Measurements from ENCODE around the gene XG.
"Not testable (repeated sequence)": the region's sequence is repeated elsewhere in the genome, so short reads cannot be mapped to it uniquely, and the experiment has no call there.

Gene XG

GRCh38 chrX:2761246-2761645, 9.4 kb downstream of the XG start:
- H3K27me3 ChIP-seq (ENCODE audit: insufficient read depth, poor library complexity, severe bottlenecking) = no peaks in the 10 kb centered on the region
- no peak overlapping the region for H3K4me3 ChIP-seq (replicated peaks; ENCODE audit: insufficient read depth, low read length)
- no peak for DNase-seq (ENCODE audit: low read depth in 1 of 2, low spot score in 1 of 2)
- TF ChIP-seq CTCF (IDR thresholded peaks at IDR 0.05; ENCODE audit: insufficient read depth, low read length) = no peak
- TF ChIP-seq, protein P1, sequence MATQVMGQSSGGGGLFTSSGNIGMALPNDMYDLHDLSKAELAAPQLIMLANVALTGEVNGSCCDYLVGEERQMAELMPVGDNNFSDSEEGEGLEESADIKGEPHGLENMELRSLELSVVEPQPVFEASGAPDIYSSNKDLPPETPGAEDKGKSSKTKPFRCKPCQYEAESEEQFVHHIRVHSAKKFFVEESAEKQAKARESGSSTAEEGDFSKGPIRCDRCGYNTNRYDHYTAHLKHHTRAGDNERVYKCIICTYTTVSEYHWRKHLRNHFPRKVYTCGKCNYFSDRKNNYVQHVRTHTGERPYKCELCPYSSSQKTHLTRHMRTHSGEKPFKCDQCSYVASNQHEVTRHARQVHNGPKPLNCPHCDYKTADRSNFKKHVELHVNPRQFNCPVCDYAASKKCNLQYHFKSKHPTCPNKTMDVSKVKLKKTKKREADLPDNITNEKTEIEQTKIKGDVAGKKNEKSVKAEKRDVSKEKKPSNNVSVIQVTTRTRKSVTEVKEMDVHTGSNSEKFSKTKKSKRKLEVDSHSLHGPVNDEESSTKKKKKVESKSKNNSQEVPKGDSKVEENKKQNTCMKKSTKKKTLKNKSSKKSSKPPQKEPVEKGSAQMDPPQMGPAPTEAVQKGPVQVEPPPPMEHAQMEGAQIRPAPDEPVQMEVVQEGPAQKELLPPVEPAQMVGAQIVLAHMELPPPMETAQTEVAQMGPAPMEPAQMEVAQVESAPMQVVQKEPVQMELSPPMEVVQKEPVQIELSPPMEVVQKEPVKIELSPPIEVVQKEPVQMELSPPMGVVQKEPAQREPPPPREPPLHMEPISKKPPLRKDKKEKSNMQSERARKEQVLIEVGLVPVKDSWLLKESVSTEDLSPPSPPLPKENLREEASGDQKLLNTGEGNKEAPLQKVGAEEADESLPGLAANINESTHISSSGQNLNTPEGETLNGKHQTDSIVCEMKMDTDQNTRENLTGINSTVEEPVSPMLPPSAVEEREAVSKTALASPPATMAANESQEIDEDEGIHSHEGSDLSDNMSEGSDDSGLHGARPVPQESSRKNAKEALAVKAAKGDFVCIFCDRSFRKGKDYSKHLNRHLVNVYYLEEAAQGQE (IDR thresholded peaks at IDR 0.05; ENCODE audit: insufficient replicate concordance, low read depth) = no peak
- TF ChIP-seq POLR2AphosphoS5 (IDR thresholded peaks at IDR 0.05; ENCODE audit: low read depth) = no peak
- no peak for TF ChIP-seq SPI1 (IDR thresholded peaks at IDR 0.05; ENCODE audit: borderline replicate concordance, low read depth)
- no peak overlapping the region for H3K27ac ChIP-seq (replicated peaks)

DNA sequence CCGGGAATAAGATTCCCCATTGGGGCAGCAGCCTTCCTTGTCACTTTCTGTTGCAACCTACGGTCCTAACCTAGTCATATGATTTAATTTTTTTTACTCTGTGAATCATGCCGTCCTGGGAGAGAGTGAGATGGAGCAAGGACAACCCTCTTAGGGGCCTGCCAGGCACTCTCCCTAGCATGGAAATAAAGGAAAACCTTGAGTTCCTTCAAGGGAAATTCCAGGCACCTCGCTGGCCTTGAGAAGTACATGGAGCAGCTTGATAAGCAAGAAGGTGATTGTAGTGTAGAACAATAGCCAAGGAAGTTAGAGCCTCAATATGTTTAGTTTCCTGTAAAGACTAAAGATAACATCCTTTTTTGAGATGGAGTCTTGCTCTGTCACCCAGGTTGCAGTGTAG, 10.8 kb downstream of the XG start:
- DNase-seq (ENCODE audit: low read depth in 1 of 2, low spot score in 1 of 2); H3K4me3 ChIP-seq (replicated peaks; ENCODE audit: insufficient read depth, low read length); H3K27me3 ChIP-seq (ENCODE audit: insufficient read depth, poor library complexity, severe bottlenecking); H3K27ac ChIP-seq (replicated peaks): not testable (repeated sequence)

- H3K27ac ChIP-seq (replicated peaks); H3K4me3 ChIP-seq (replicated peaks; ENCODE audit: insufficient read depth, low read length); DNase-seq (ENCODE audit: low read depth in 1 of 2, low spot score in 1 of 2); H3K27me3 ChIP-seq (ENCODE audit: insufficient read depth, poor library complexity, severe bottlenecking): not testable (repeated sequence)
Measured at GRCh38 chrX:2764766-2765548, 13.1 kb downstream of the XG start.

DNA sequence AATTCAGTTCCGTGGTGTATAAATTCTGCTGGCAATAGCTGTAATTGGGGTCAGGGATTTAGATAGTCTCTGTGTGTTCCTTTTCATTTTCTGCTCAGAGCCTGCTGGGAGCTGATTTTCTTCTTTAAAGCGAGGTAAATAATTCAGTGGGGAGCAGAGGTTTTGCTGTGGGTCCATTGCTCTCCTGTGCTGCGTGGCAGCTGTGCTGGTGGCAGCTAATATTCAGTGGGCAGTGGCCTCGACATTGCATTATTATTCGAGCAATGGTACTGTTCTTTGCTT, 13.7 kb downstream of the XG start:
- DNase-seq (ENCODE audit: low read depth in 1 of 2, low spot score in 1 of 2) = no peak
- no peak for TF ChIP-seq SPI1 (IDR thresholded peaks at IDR 0.05; ENCODE audit: borderline replicate concordance, low read depth)
- Histone ChIP-seq H3K4me3 (replicated peaks; ENCODE audit: insufficient read depth, low read length) (no peak overlapping the region), H3K27ac (replicated peaks) (no peak overlapping the region), H3K27me3 (ENCODE audit: insufficient read depth, poor library complexity, severe bottlenecking) (no peaks in the 10 kb centered on the region)

GRCh38 chrX:2766906-2767305, 15.1 kb downstream of the XG start:
- DNase-seq (ENCODE audit: low read depth in 1 of 2, low spot score in 1 of 2) = peak; percentile 15 to 52
- Histone ChIP-seq H3K27me3 (ENCODE audit: insufficient read depth, poor library complexity, severe bottlenecking) (no peaks in the 10 kb centered on the region), H3K4me3 (replicated peaks; ENCODE audit: insufficient read depth, low read length) (no peak overlapping the region), H3K27ac (replicated peaks) (no peak overlapping the region)
- TF ChIP-seq GABPA (IDR thresholded peaks at IDR 0.05; ENCODE audit: low read depth) (no peak), SPI1 (IDR thresholded peaks at IDR 0.05; ENCODE audit: borderline replicate concordance, low read depth) (no peak), CTCF (IDR thresholded peaks at IDR 0.05; ENCODE audit: insufficient read depth, low read length) (no peak), POLR2AphosphoS5 (IDR thresholded peaks at IDR 0.05; ENCODE audit: low read depth) (no peak)
- TF ChIP-seq, protein P1 (IDR thresholded peaks at IDR 0.05; ENCODE audit: insufficient replicate concordance, low read depth) = no peak

Measured in HL-60 (cell line).